HL-60 (cell line): ENCODE measurements around the gene SNX3.

ENCODE experiments used
- DNase-seq, 2 experiments: peaks; one replicate each; pipeline ENCODE4 v3.0.0-alpha.2; 2010 to 2020; ENCODE audit warnings: low read depth in 1 of 2, low spot score in 1 of 2
- H3K27ac ChIP-seq: fragments of 250-450 bp; sonication (Bioruptor Pico); replicated peaks from 2 replicates; pipeline ENCODE4 v1.5.1; 2020; ENCODE audit warnings: mild to moderate bottlenecking, moderate library complexity
- H3K27me3 ChIP-seq: fragments of 250-450 bp; sonication (Bioruptor Pico); 2 replicates; pipeline ENCODE4 v1.5.1; 2021; ENCODE audit warnings: mild to moderate bottlenecking, moderate library complexity; ENCODE audit not compliant: insufficient read depth, poor library complexity, severe bottlenecking
- H3K4me3 ChIP-seq: replicated peaks from 2 replicates; pipeline ENCODE4 v1.5.1; 2011; ENCODE audit warnings: mild to moderate bottlenecking, control low read depth, low read length; ENCODE audit not compliant: insufficient read depth
- GABPA ChIP-seq: IDR thresholded peaks from 2 replicates; pipeline ENCODE4 v1.6.1; 2012; ENCODE audit warnings: low read depth
- POLR2AphosphoS5 ChIP-seq: IDR thresholded peaks from 2 replicates; pipeline ENCODE4 v1.6.1; 2012; ENCODE audit warnings: low read depth
- SPI1 ChIP-seq: IDR thresholded peaks from 2 replicates; pipeline ENCODE4 v1.6.1; 2012; ENCODE audit warnings: low read depth, mild to moderate bottlenecking, borderline replicate concordance
- TF ChIP-seq, protein P1 (sequence below): IDR thresholded peaks from 2 replicates; pipeline ENCODE4 v1.6.1; 2012; ENCODE audit warnings: low read depth; ENCODE audit not compliant: insufficient replicate concordance
- TF ChIP-seq, protein P2 (sequence below): IDR thresholded peaks from one replicate; pipeline ENCODE4 v1.5.1; 2011; ENCODE audit warnings: low read length, control low read depth, inconsistent platforms; ENCODE audit not compliant: insufficient read depth

SNX3 gene

DNA sequence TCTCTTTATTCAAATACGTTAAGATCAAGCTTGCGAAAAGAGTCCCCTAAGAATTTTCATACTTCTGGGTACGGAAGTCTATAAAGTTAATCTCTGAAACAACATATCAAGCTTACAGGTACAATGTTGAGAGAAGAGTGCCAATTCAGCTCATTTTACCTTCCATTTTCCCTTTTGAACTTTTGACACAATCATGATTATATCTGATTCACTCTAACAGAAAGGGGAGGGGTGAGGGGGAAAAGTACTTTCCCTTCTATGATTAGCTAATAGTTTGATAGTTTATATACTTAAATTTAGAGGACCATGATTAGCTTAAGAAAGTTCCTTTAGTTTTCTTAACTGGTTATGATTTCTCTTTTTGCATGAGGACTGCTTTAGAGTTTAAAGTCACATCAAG is 33.5 kb downstream of the SNX3 start:
- Histone ChIP-seq H3K27me3 (no peaks in the 10 kb centered on the region), H3K4me3 (no peak overlapping the region), H3K27ac (no peak overlapping the region)
- DNase-seq, result no peak
- TF ChIP-seq GABPA (no peak), POLR2AphosphoS5 (no peak), SPI1 (no peak)
- TF ChIP-seq, protein P1, sequence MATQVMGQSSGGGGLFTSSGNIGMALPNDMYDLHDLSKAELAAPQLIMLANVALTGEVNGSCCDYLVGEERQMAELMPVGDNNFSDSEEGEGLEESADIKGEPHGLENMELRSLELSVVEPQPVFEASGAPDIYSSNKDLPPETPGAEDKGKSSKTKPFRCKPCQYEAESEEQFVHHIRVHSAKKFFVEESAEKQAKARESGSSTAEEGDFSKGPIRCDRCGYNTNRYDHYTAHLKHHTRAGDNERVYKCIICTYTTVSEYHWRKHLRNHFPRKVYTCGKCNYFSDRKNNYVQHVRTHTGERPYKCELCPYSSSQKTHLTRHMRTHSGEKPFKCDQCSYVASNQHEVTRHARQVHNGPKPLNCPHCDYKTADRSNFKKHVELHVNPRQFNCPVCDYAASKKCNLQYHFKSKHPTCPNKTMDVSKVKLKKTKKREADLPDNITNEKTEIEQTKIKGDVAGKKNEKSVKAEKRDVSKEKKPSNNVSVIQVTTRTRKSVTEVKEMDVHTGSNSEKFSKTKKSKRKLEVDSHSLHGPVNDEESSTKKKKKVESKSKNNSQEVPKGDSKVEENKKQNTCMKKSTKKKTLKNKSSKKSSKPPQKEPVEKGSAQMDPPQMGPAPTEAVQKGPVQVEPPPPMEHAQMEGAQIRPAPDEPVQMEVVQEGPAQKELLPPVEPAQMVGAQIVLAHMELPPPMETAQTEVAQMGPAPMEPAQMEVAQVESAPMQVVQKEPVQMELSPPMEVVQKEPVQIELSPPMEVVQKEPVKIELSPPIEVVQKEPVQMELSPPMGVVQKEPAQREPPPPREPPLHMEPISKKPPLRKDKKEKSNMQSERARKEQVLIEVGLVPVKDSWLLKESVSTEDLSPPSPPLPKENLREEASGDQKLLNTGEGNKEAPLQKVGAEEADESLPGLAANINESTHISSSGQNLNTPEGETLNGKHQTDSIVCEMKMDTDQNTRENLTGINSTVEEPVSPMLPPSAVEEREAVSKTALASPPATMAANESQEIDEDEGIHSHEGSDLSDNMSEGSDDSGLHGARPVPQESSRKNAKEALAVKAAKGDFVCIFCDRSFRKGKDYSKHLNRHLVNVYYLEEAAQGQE, result no peak
- TF ChIP-seq, protein P2, sequence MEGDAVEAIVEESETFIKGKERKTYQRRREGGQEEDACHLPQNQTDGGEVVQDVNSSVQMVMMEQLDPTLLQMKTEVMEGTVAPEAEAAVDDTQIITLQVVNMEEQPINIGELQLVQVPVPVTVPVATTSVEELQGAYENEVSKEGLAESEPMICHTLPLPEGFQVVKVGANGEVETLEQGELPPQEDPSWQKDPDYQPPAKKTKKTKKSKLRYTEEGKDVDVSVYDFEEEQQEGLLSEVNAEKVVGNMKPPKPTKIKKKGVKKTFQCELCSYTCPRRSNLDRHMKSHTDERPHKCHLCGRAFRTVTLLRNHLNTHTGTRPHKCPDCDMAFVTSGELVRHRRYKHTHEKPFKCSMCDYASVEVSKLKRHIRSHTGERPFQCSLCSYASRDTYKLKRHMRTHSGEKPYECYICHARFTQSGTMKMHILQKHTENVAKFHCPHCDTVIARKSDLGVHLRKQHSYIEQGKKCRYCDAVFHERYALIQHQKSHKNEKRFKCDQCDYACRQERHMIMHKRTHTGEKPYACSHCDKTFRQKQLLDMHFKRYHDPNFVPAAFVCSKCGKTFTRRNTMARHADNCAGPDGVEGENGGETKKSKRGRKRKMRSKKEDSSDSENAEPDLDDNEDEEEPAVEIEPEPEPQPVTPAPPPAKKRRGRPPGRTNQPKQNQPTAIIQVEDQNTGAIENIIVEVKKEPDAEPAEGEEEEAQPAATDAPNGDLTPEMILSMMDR, result no peak

DNA sequence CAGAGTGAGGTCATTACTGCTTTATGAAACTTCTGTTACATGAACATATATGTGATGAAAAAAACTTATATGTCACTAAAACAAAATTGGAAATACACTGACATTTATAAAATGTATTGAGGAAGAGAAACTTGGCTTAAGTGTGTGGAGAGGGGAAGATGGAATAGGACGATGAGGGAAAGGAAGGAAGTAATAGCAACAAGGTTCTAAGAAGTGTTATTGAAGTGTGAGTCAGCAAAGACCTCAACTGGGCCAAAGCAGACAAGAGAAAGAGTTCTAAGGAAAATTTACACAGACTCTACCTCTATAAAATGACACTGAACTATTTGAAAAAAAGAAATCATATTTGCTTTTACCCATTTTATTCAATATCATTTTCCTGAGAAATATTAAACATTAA is 38.3 kb downstream of the SNX3 start:
- no peak for TF ChIP-seq POLR2AphosphoS5
- TF ChIP-seq, protein P2, result no peak
- TF ChIP-seq GABPA, result no peak
- TF ChIP-seq, protein P1, result no peak
- no peak for TF ChIP-seq SPI1
- DNase-seq, result no peak
- no peak overlapping the region for H3K27ac ChIP-seq
- H3K4me3 ChIP-seq, result no peak overlapping the region
- no peaks in the 10 kb centered on the region for H3K27me3 ChIP-seq

DNA sequence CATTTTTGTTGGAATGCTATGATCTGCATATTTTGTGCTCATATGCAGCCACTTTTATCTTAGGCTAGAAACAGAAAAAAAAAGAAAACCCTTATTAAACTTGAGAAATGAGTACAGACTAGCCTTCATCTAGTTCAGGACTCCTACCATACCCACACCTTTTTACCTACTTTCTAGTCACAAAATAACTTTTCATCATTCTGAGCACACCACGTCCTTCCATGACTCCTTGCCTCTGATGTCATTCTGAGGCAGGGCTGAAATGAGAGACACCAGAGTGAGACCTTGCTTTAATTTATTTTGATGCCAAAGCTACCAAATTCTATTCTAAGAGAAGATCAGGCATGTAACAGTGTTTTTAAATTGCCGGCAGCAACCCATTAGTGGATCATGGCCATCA is 38.8 kb downstream of the SNX3 start:
- no peak overlapping the region for H3K4me3 ChIP-seq
- no peak overlapping the region for H3K27ac ChIP-seq
- DNase-seq, result no peak
- TF ChIP-seq, protein P1, result no peak
- TF ChIP-seq POLR2AphosphoS5 (no peak), SPI1 (no peak), GABPA (no peak)
- TF ChIP-seq, protein P2, result no peak
- H3K27me3 ChIP-seq, result no peaks in the 10 kb centered on the region
